Body of pancreas (tissue), 4 donors: Measurements from ENCODE around the gene DAB2IP.

Experiments used
- CTCF ChIP-seq, 7 experiments: fragments of 450-650 bp in 4 of 7; fragments of 200-600 bp in 3 of 7; sonication (generic) in 3 of 7; IDR thresholded peaks; one replicate each; pipeline ENCODE4 v1.5.1; 2016 to 2019; ENCODE audit warnings: antibody characterized with exemption in 7 of 7
- POLR2A ChIP-seq, 3 donors: fragments of 450-650 bp; IDR thresholded peaks; one replicate each; pipeline ENCODE4 v1.6.1; 2016; ENCODE audit warnings: antibody characterized with exemption in 3 of 3, mild to moderate bottlenecking in 2 of 3

DNA sequence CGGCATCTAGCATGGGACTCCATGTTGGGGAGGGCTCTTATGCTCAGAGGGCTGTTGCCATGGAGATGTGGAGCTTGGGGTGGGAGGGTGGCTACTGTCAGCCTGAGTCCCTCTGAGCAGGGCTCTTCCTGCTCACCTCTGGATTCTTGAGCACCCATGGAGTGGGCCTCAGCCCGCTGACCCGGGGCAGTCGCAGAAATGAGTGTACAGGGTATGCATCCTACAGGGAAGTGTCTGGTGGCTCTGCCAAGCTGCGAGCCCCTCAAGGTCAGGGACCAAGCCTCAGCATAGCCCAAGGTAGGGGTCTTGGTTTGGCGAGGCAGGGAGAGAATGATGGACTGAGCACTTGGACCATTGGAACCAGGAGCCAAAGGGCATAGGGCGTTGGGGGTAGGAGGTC is 104.1 kb downstream of the DAB2IP start:
- TF ChIP-seq CTCF (IDR thresholded peaks at IDR 0.05) (no peak), POLR2A (IDR thresholded peaks at IDR 0.05) (no peak)
